A549 treated with ZK216348 at 1 μM for 4 hours (cell line): ENCODE data around the gene RBM12. TPM values are rescaled to one million over a fixed set of nuclear protein-coding genes. Genes with fewer than 3 reads are reported as not detected.

ENCODE experiments used
- total RNA-seq: library from RNA; stranded (reverse); fragments of 200-300 nt; extraction: Qiagen RNA extraction; gene quantifications from 5 replicates; pipeline ENCODE4 v1.2.3, GENCODE V29; 2022; ENCODE audit warnings: low read depth

Gene RBM12, protein sequence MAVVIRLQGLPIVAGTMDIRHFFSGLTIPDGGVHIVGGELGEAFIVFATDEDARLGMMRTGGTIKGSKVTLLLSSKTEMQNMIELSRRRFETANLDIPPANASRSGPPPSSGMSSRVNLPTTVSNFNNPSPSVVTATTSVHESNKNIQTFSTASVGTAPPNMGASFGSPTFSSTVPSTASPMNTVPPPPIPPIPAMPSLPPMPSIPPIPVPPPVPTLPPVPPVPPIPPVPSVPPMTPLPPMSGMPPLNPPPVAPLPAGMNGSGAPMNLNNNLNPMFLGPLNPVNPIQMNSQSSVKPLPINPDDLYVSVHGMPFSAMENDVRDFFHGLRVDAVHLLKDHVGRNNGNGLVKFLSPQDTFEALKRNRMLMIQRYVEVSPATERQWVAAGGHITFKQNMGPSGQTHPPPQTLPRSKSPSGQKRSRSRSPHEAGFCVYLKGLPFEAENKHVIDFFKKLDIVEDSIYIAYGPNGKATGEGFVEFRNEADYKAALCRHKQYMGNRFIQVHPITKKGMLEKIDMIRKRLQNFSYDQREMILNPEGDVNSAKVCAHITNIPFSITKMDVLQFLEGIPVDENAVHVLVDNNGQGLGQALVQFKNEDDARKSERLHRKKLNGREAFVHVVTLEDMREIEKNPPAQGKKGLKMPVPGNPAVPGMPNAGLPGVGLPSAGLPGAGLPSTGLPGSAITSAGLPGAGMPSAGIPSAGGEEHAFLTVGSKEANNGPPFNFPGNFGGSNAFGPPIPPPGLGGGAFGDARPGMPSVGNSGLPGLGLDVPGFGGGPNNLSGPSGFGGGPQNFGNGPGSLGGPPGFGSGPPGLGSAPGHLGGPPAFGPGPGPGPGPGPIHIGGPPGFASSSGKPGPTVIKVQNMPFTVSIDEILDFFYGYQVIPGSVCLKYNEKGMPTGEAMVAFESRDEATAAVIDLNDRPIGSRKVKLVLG
- 69.7 to 108 TPM (median 81.8 TPM) in 5 replicates for total RNA-seq

DNA sequence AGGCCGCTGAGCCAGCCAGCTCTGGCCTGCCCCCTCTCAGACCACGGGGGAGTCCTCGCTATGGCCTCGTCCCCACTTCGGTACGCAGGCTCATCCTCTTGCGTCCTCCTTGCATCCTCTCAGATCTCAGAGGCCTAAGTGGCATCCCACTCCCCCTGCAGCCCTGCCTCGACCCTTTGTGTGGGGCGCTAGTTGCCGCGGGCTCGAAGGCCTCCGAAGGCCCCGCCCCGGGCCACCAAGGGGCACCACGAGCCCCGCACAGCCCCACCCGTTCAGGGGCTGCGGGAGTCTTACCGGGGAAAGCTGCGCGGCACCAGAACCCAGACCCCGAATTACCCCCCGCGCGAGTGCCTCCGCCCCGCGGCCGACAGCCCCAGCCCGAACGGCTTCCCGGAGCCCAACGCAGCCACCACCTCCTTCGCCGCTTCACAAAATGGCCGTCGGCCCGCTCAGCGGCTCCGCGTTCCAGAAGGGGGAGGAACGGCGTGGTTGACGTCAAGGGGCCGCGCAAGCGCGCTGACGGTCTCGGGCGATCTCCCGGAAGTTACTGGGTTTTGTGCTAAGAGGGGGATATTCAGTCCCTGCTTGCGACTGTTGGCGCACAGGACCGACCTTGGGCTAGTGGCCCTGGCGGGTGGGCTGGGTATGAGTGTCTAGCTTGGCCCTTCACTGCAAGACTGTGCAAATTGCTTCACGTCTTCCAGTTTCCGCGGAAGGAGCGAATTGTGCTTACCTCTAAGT lies at the start of gene RBM12, which contains the start of gene CPNE1:
TSS of gene RBM12 (minus strand) at position 435 of the 741 bp plus-strand sequence. CDS start 9,578 bp downstream, outside the sequence.
TSS of gene CPNE1 (minus strand) at position 435 of the 741 bp plus-strand sequence. CDS start 31,977 bp downstream, outside the sequence.

DNA sequence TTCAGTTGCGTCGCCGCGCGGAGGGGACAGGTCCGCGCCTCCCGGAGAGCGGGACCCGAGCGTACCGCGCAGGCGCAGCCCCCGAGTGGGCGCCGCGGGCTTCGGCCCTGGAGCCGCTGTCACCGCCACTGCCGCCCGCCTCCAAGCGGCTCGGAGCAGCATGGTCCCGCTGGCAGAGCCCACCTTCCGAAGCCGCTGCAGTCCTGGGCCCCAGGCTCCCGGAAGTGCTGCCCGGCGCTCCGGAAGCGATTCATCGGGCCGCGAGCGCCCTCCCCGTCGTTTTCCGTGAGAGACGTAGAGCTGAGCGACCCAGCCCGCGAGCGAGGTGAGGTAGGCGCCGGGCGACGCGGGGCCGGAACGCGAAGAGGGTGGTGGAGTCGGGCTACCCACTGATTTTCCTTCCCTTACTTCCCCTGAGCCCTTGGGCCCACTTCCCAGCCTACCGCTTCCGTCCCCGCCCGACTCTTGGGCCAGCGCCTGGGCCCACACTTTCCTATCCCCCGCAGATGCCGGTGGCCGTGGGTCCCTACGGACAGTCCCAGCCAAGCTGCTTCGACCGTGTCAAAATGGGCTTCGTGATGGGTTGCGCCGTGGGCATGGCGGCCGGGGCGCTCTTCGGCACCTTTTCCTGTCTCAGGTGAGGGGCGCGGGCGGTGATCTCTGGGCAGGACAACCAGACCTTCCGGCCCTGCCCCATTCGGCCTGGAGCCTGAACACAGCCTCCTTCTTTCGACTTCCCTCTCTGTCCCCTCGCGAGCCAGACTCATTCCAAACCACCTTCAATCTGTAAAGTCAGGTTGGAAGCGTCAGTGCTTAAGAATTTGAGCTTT lies 34.6 kb upstream of the RBM12 start, which contains the start of the genes NFS1 and ROMO1:
TSS of gene NFS1 (minus strand) at position 226 of the 830 bp plus-strand sequence. CDS start at position 162, 64 bp downstream.
TSS of gene ROMO1 (plus strand) at position 279 of the 830 bp plus-strand sequence. CDS start at position 507, 228 bp downstream.

DNA sequence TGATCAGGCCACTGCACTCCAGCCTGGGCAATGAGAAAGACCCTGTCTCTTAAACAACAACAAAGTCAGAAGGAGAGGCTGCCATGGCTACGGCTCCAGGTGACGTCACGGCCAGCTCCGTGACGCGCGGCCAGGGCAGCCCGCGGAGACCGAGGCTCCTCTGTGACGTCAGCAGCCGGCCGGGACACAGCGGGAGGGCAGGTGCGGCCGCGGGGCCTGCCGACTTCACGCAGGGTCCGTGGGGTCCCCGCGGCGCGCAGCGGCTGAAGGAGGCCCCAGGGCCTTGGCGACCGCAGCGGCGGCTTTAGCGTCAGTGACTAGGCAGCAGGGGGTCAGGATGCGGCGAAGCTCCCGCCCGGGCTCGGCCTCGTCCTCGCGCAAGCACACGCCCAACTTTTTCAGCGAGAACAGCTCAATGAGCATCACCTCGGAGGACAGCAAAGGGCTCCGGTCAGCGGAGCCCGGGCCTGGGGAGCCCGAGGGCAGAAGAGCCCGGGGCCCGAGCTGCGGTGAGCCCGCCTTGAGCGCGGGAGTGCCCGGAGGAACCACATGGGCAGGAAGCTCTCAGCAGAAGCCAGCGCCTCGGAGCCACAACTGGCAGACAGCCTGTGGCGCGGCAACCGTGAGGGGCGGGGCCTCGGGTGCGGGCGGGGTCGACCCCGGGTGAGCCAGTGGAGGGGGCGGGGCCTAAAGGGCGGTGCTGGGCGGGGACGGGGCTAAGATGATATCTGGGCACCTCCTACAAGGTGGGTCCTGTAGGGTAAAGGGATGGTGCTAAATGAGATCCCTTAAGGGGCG lies 48.8 kb downstream of the RBM12 start, which contains the start of gene SPAG4:
TSS of gene SPAG4 (plus strand) at position 163 of the 798 bp plus-strand sequence. CDS start at position 338, 175 bp downstream.

Other genes starting within 250 kb of the RBM12 start
- gene GDF5, start 226.7 kb downstream of the RBM12 start, total RNA-seq, result not detected in 5 replicates
- 20.5 to 34.9 TPM (median 26.3 TPM) in 5 replicates for gene CEP250, start 209.3 kb downstream of the RBM12 start, total RNA-seq
- not detected in 5 replicates for gene C20orf173, start 135.2 kb downstream of the RBM12 start, total RNA-seq
- 211 to 251 TPM (median 247 TPM) in 5 replicates for gene ERGIC3, start 122.8 kb downstream of the RBM12 start, total RNA-seq
- 2.6 to 8.0 TPM (median 5.2 TPM) in 5 replicates for gene SPAG4, start 49.1 kb downstream of the RBM12 start, total RNA-seq
- gene CPNE1, start within 50 bp of the RBM12 start, total RNA-seq, result 151 to 238 TPM (median 223 TPM) in 5 replicates
- gene NFS1, start 34.5 kb upstream of the RBM12 start, total RNA-seq, result 21.2 to 44.3 TPM (median 38.4 TPM) in 5 replicates
- gene ROMO1, start 34.5 kb upstream of the RBM12 start, total RNA-seq, result 224 to 385 TPM (median 331 TPM) in 5 replicates
- 187 to 251 TPM (median 200 TPM) in 5 replicates for gene RBM39, start 77.4 kb upstream of the RBM12 start, total RNA-seq
- 25.6 to 39.8 TPM (median 27.9 TPM) in 5 replicates for gene PHF20, start 107.1 kb upstream of the RBM12 start, total RNA-seq